Panc1 (cell line): ENCODE measurements around the gene IGSF21. TPM values are rescaled to one million over a fixed set of nuclear protein-coding genes. Genes with fewer than 3 reads are reported as not detected.
A peak's percentile ranks its signal among the peaks of the same experiment; 100 is the strongest.

Experiments
- ATAC-seq: fragments of 200-7000 bp; cut with Tn5 transposase; 2 replicates; pipeline ENCODE4 v1.9.1; 2020; ENCODE audit warnings: mild to moderate bottlenecking, moderate library complexity
- BruUV-seq: library from RNA; stranded (reverse); fragments of 400-500 nt; replicated peaks from 2 replicates; lab custom pipeline; 2021; lab: Mats Ljungman, UMichigan
- CTCF ChIA-PET: fragments of 300-600 bp; sonication (Branson Sonifier 250); formaldehyde crosslinking; loops from one replicate; lab custom pipeline; 2022; ENCODE audit warnings: antibody characterized with exemption; lab: Charles Lee
- POLR2A ChIA-PET: fragments of 300-600 bp; sonication (Branson Sonifier 250); formaldehyde crosslinking; loops from one replicate; lab custom pipeline; 2022; ENCODE audit warnings: antibody characterized with exemption; lab: Charles Lee
- DNase-seq: peaks from one replicate; pipeline ENCODE4 v3.0.0-alpha.2; 2010; ENCODE audit warnings: low read depth, low spot score
- H3K27ac ChIP-seq: 2 replicates; pipeline ENCODE4 v1.5.1; 2011; ENCODE audit warnings: mild to moderate bottlenecking, low read length, inconsistent platforms
- H3K27me3 ChIP-seq: fragments of 200-500 bp; sonication (Bioruptor generic); 2 replicates; pipeline ENCODE4 v1.6.0; 2014; ENCODE audit warnings: low read length, inconsistent platforms; ENCODE audit not compliant: control insufficient read depth, insufficient read depth
- H3K36me3 ChIP-seq: fragments of 200-500 bp; sonication (Bioruptor generic); 2 replicates; pipeline ENCODE4 v1.5.1; 2014; ENCODE audit warnings: inconsistent platforms, mild to moderate bottlenecking, low read length, moderate library complexity; ENCODE audit not compliant: control insufficient read depth, insufficient read depth
- H3K4me1 ChIP-seq: 2 replicates; pipeline ENCODE4 v1.5.1; 2011; ENCODE audit warnings: inconsistent platforms, mild to moderate bottlenecking, low read length, moderate library complexity; ENCODE audit not compliant: control insufficient read depth, insufficient read depth
- H3K4me3 ChIP-seq, 2 experiments: 2 replicates each; pipeline ENCODE4 v1.5.1; 2011 to 2012; ENCODE audit warnings: low read depth in 2 of 2, low read length in 2 of 2, mild to moderate bottlenecking in 2 of 2, inconsistent platforms in 1 of 2, moderate library complexity in 1 of 2
- H3K9me3 ChIP-seq: fragments of 200-500 bp; sonication (Bioruptor generic); 2 replicates; pipeline ENCODE4 v1.5.1; 2014; ENCODE audit warnings: low read depth, mild to moderate bottlenecking, inconsistent platforms, low read length, moderate library complexity; ENCODE audit not compliant: control insufficient read depth, insufficient read depth
- CTCF ChIP-seq: fragments of 450-650 bp; IDR thresholded peaks from 2 replicates; pipeline ENCODE4 v1.5.1; 2017; ENCODE audit warnings: mild to moderate bottlenecking
- POLR2AphosphoS5 ChIP-seq: IDR thresholded peaks from 2 replicates; pipeline ENCODE4 v1.6.1; 2012; ENCODE audit warnings: mild to moderate bottlenecking, low read depth, low read length, moderate library complexity
- SIN3A ChIP-seq: IDR thresholded peaks from 2 replicates; pipeline ENCODE4 v1.6.1; 2012; ENCODE audit warnings: low read depth, mild to moderate bottlenecking, low read length, moderate library complexity, borderline replicate concordance; ENCODE audit not compliant: insufficient read depth
- TCF7L2 ChIP-seq: IDR thresholded peaks from 2 replicates; pipeline ENCODE4 v1.6.1; 2011; ENCODE audit warnings: mild to moderate bottlenecking, low read depth, low read length, inconsistent platforms
- in situ Hi-C: cut with HindIII; loops from 2 replicates; pipeline ENCODE4 v1.10.0; 2016; ENCODE audit warnings: low sequenced_read_pairs, low pct_unique_long_range_greater_than_20kb
- intact Hi-C: fragments of 100-400 bp; cut with micrococcal nuclease; formaldehyde crosslinking; loops from one replicate; pipeline ENCODE4 v1.10.0; 2022; ENCODE audit not compliant: unreplicated experiment
- total RNA-seq: library from RNA; stranded (reverse); gene quantifications from one replicate; pipeline ENCODE4 v1.2.1, GENCODE V29; 2021; ENCODE audit not compliant: unreplicated experiment
- TF ChIP-seq, protein P1 (sequence below), 2 experiments: IDR thresholded peaks; 2 replicates each; pipeline ENCODE4 v1.6.1; 2011 to 2012; ENCODE audit warnings: low read depth in 2 of 2, control low read depth in 1 of 2, low read length in 1 of 2, mild to moderate bottlenecking in 1 of 2, moderate library complexity in 1 of 2; ENCODE audit not compliant: insufficient read depth in 1 of 2

IGSF21 gene
- total RNA-seq, 1 experiment from 2014 or later = not detected

DNA sequence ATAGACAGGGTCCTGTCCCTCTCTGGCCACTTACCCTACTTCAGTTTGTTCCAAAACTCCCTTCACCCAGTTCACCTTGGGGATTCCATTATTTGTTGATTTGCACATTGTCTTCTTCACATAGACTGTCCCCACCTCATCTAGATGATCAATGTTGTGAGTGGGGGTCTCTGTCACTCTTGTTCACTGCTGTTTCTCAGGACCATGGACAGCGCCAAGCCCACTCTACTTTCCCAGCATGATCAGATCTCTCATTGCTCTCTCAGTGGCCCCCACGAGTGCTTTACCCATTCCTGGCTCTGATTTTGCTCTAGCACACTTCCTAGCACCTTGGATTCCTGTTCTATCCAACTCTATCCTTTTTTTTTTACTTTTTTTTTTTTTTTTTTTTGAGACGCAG, 45.4 kb upstream of the IGSF21 start:
- H3K9me3 ChIP-seq = no peaks in the 10 kb centered on the region
- H3K36me3 ChIP-seq = no peaks in the 10 kb centered on the region
- intact Hi-C loops = no loop called here

DNA sequence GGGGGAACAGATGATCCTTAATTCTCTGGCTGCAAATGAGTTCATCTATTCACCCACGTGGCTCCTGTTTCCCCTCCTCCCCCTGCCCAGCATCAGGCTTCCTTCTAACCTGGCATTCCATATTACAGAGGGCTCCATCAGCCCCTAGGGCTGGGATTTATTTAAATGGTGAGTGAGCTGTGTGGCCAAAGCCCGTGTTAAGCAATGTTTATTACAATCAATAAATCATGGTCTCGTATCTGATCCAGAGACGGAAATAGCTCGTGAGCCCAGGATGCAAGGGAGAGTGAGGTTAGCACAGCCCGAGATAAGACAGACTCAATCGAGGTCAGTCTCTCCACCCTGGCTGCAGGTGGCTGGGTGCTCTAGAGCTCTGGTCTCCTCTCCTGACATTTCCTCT, 43.1 kb upstream of the IGSF21 start:
- Histone ChIP-seq H3K36me3 (no peaks in the 10 kb centered on the region), H3K27me3 (peaks cover 6% of the 10 kb centered on the region; the same call in 1 of the 2 replicates), H3K9me3 (no peaks in the 10 kb centered on the region), H3K27ac (no peak overlapping the region), H3K4me1 (no peaks in the 10 kb centered on the region), H3K4me3 (no peak overlapping the region)
- in situ Hi-C loops = no loop called here
- ChIA-PET POLR2A (no interaction called here), CTCF (no interaction called here)
- DNase-seq (no peak), ATAC-seq (no peak)
- BruUV-seq = no TSS peak
- TF ChIP-seq CTCF = no peak
- TF ChIP-seq POLR2AphosphoS5 = no peak
- no peak for TF ChIP-seq TCF7L2
- TF ChIP-seq, protein P1, sequence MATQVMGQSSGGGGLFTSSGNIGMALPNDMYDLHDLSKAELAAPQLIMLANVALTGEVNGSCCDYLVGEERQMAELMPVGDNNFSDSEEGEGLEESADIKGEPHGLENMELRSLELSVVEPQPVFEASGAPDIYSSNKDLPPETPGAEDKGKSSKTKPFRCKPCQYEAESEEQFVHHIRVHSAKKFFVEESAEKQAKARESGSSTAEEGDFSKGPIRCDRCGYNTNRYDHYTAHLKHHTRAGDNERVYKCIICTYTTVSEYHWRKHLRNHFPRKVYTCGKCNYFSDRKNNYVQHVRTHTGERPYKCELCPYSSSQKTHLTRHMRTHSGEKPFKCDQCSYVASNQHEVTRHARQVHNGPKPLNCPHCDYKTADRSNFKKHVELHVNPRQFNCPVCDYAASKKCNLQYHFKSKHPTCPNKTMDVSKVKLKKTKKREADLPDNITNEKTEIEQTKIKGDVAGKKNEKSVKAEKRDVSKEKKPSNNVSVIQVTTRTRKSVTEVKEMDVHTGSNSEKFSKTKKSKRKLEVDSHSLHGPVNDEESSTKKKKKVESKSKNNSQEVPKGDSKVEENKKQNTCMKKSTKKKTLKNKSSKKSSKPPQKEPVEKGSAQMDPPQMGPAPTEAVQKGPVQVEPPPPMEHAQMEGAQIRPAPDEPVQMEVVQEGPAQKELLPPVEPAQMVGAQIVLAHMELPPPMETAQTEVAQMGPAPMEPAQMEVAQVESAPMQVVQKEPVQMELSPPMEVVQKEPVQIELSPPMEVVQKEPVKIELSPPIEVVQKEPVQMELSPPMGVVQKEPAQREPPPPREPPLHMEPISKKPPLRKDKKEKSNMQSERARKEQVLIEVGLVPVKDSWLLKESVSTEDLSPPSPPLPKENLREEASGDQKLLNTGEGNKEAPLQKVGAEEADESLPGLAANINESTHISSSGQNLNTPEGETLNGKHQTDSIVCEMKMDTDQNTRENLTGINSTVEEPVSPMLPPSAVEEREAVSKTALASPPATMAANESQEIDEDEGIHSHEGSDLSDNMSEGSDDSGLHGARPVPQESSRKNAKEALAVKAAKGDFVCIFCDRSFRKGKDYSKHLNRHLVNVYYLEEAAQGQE (IDR thresholded peaks at IDR 0.05; ENCODE audit: insufficient read depth in 1 of 2, low read depth in 2 of 2, low read length in 1 of 2) = no peak
- TF ChIP-seq SIN3A = no peak
- intact Hi-C loops = no loop called here

More for the DNA sequence above, 45.4 kb upstream of the IGSF21 start:
- no peak for TF ChIP-seq SIN3A
- TF ChIP-seq TCF7L2 = no peak
- TF ChIP-seq, protein P1 (IDR thresholded peaks at IDR 0.05; ENCODE audit: insufficient read depth in 1 of 2, low read depth in 2 of 2, low read length in 1 of 2) = peak; percentile 82 to 83
- no peak overlapping the region for H3K4me3 ChIP-seq
- no peak overlapping the region for H3K27ac ChIP-seq
- no TSS peak for BruUV-seq
- DNase-seq (no peak), ATAC-seq (no peak)
- H3K4me1 ChIP-seq = no peaks in the 10 kb centered on the region
- ChIA-PET CTCF (no interaction called here), POLR2A (no interaction called here)
- in situ Hi-C loops = no loop called here
- H3K27me3 ChIP-seq = peaks cover 6% of the 10 kb centered on the region; the same call in 1 of the 2 replicates
